LNCAP (cell line): ENCODE measurements around the gene HNF1B.

Source experiments
- CTCF ChIP-seq: fragments of 450-650 bp; IDR thresholded peaks from 2 replicates; pipeline ENCODE4 v1.5.1; 2017; ENCODE audit warnings: mild to moderate bottlenecking

HNF1B gene

GRCh38 chr17:37726891-37727675 is 17.8 kb downstream of the HNF1B start:
- TF ChIP-seq CTCF: no peak

GRCh38 chr17:37726248-37726647 is 18.6 kb downstream of the HNF1B start:
- TF ChIP-seq CTCF: no peak

GRCh38 chr17:37725601-37726146 is 19.2 kb downstream of the HNF1B start:
- no peak for TF ChIP-seq CTCF

DNA sequence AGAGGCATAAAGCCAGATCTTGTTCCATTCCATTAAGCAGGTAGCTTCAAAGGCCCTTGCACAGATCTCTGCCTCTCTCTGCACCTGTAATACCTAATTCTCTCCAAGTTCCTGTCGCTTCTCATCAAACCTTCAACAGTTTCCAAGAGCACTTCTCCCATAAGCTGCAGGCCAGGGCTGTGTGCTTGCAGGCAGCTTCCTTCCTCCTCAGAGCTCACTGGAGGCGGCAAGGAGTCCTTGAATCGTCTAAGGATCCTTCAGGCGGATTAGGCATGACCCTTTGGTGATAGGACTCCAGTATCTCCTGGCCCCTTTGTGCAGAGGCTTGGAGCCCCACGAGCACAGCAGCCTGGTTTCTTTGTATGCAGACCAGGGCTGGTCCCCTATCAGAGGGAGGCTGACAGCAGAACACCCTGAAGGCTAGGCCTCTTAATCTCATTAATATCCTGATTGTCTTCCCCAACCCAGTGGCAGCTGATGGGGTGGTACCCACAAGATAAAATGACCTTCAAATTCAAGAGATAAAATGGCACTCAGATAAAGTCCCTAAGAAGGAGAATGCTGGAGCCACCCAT is 19.8 kb downstream of the HNF1B start:
- no peak for TF ChIP-seq CTCF

DNA sequence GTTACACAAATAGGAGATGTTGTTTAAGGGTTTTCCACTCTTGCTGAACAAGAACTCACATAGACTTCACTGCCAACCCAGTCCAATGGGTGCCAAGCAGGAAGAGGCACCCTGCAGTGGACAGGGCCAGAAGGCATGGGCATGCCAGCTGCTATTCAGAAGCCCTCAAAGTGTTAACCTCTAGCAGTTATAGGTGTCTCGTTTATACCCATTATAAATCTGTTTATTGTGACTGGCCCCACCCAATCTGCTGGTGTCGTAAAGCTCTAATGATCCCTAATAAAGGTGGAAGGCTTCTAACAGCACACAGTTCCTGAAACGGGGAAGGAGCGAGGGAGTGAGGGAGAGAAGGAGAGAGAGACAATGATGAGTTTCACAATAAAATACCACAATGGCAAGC is 23.9 kb downstream of the HNF1B start:
- TF ChIP-seq CTCF: no peak

DNA sequence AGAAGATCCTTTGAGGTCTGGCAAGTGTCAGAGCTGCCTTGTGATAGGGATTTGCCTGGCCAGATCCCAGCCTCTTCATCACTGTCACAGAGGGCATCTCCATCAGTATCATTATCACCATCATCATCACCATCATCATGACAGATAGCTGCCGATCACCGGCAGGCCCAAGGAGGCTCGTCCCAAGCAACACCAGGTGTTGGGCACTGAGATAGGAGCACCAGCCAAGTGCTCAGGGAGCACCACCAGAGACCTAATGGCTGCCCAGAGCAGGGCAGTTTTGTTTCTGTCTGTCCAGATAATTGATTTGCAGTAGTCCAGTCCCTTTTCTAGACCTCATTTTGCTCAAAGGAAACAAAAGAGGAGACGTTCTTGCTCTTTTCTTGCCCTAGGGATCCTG is 25.0 kb downstream of the HNF1B start:
- TF ChIP-seq CTCF: no peak

GRCh38 chr17:37718324-37719048 is 26.4 kb downstream of the HNF1B start:
- no peak for TF ChIP-seq CTCF
